ENCODE results near the gene MICU2. TPM values are rescaled to one million over a fixed set of nuclear protein-coding genes. Genes with fewer than 3 reads are reported as not detected.

Gene MICU2
- total and polyA plus RNA-seq, 11 donors: 50.4 to 144 (median 59.8) TPM

DNA sequence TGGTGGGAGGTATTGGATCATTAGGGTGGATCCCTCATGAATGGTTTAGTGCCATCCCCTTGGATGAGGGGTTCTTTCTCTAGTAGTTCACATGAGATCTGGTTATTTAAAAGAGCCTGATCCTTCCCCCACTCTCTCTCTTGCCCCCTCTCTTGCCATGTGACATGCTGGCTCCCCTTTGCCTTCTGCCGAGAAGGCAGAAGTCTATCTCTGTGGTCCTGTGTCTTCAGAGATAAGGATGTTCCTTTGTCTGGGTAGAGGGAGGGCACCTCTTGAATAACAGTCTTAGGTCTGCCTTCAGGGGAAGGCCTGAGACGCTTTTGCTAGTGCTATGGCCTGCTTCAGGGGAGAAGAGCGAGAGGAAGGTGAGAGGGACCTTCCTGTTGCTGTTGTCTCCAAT is 142.8 kb downstream of the MICU2 start:
- no peak overlapping the region for H3K27ac ChIP-seq
- H3K27me3 ChIP-seq: no peaks in the 10 kb centered on the region
- peaks cover 0 to 21% (median 13%) of the 10 kb centered on the region in 12 donors for H3K4me1 ChIP-seq
- intact Hi-C loops (cut with DNase I): loop anchor here in 1 of 10 donors (10.0 kb wide), 1 partner anchor 66 kb away; no protein-coding TSS in a partner anchor
- no peaks in the 10 kb centered on the region for H3K9me3 ChIP-seq
- ATAC-seq (no peak), DNase-seq (no peak)
- TF ChIP-seq, protein P1, sequence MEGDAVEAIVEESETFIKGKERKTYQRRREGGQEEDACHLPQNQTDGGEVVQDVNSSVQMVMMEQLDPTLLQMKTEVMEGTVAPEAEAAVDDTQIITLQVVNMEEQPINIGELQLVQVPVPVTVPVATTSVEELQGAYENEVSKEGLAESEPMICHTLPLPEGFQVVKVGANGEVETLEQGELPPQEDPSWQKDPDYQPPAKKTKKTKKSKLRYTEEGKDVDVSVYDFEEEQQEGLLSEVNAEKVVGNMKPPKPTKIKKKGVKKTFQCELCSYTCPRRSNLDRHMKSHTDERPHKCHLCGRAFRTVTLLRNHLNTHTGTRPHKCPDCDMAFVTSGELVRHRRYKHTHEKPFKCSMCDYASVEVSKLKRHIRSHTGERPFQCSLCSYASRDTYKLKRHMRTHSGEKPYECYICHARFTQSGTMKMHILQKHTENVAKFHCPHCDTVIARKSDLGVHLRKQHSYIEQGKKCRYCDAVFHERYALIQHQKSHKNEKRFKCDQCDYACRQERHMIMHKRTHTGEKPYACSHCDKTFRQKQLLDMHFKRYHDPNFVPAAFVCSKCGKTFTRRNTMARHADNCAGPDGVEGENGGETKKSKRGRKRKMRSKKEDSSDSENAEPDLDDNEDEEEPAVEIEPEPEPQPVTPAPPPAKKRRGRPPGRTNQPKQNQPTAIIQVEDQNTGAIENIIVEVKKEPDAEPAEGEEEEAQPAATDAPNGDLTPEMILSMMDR (IDR thresholded peaks at IDR 0.05): no peak
- TF ChIP-seq POLR2A (IDR thresholded peaks at IDR 0.05): no peak
- H3K36me3 ChIP-seq: no peaks in the 10 kb centered on the region
- H3K4me3 ChIP-seq: no peak overlapping the region
- WGBS, 4 donors: 68 to 89% (median 80%) methylated on average over 3 of the region's 3 CpGs

- ATAC-seq (peak; percentile 88 to 99 (median 98)), DNase-seq (peak; percentile 91 to 97 (median 92))
- no peaks in the 10 kb centered on the region for H3K27me3 ChIP-seq
- TF ChIP-seq, protein P1 (IDR thresholded peaks at IDR 0.05): no peak
- TF ChIP-seq POLR2A (IDR thresholded peaks at IDR 0.05): peak in 1 of 2 donors; percentile 86
- peaks cover 0 to 34% (median 13%) of the 10 kb centered on the region in 12 donors for H3K4me1 ChIP-seq
- H3K27ac ChIP-seq: peak within 1 kb of the TSS; percentile 70 to 97 (median 94)
- intact Hi-C loops (cut with DNase I): loop anchor here in 4 of 10 donors (1.0 to 10.0 kb wide), 5 partner anchors 22 to 162 kb away; no protein-coding TSS in a partner anchor
- peak within 1 kb of the TSS; percentile 71 to 99 (median 94) for H3K4me3 ChIP-seq
- no peaks in the 10 kb centered on the region for H3K9me3 ChIP-seq
- 1 to 2% (median 1%) methylated on average over 26 to 107 of the region's 107 CpGs for WGBS, 4 donors
- no peaks in the 10 kb centered on the region for H3K36me3 ChIP-seq
Observed at GRCh38 chr13:21458813-21459701, 144.9 kb downstream of the MICU2 start, which contains the start of gene ZDHHC20. TSS of gene ZDHHC20 (minus strand) at chr13:21459303. CDS start at chr13:21459171, 132 bp downstream.

- 0 to 1% (median 0%) methylated on average over 16 of the region's 16 CpGs for WGBS, 4 donors
- TF ChIP-seq, protein P1 (IDR thresholded peaks at IDR 0.05): no peak
- TF ChIP-seq POLR2A (IDR thresholded peaks at IDR 0.05): no peak
- ATAC-seq: peak in 1 of 4 donors; percentile 37
- intact Hi-C loops (cut with DNase I): loop anchor here in 3 of 10 donors (2.0 to 10.0 kb wide), 4 partner anchors 22 to 161 kb away; no protein-coding TSS in a partner anchor
- H3K4me1 ChIP-seq: peaks cover 0 to 37% (median 13%) of the 10 kb centered on the region in 12 donors
- H3K9me3 ChIP-seq: peaks cover 0 to 3% (median 0%) of the 10 kb centered on the region in 12 donors
- DNase-seq: peak in 4 of 5 donors; percentile 34 to 48 (median 34)
- peak overlapping the region; percentile 71 to 99 (median 94) for H3K4me3 ChIP-seq
- no peaks in the 10 kb centered on the region for H3K27me3 ChIP-seq
- H3K36me3 ChIP-seq: no peaks in the 10 kb centered on the region
- H3K27ac ChIP-seq: peak overlapping the region; percentile 70 to 97 (median 94)
Observed at GRCh38 chr13:21458451-21458812, 145.5 kb downstream of the MICU2 start.

Measured in heart left ventricle (tissue), 16 donors.